ENCODE data around the gene TNNI3K. TPM values are rescaled to one million over a fixed set of nuclear protein-coding genes. Genes with fewer than 3 reads are reported as not detected.
A peak's percentile ranks its signal among the peaks of the same experiment; 100 is the strongest.

TNNI3K gene
- total RNA-seq, 6 experiments from 2014 or later: not detected

GRCh38 chr1:74504125-74504932 lies 269.1 kb downstream of the TNNI3K start:
- peak; percentile 67 for TF ChIP-seq CTCF (IDR thresholded peaks at IDR 0.05)
- Mint-ChIP-seq H3K27me3 (ENCODE audit: insufficient read depth) (no peaks in the 10 kb centered on the region), H3K9me3 (peaks cover 9% of the 10 kb centered on the region), H3K4me1 (ENCODE audit: low read depth) (no peaks in the 10 kb centered on the region), H3K36me3 (ENCODE audit: low read depth) (no peaks in the 10 kb centered on the region), H3K4me3 (no peak overlapping the region; the same call in 1 of the 2 replicates), H3K27ac (no peak overlapping the region)
- no peak for DNase-seq

- Mint-ChIP-seq H3K9me3 (peaks cover 9% of the 10 kb centered on the region), H3K36me3 (ENCODE audit: low read depth) (no peaks in the 10 kb centered on the region), H3K4me1 (ENCODE audit: low read depth) (no peaks in the 10 kb centered on the region), H3K27me3 (ENCODE audit: insufficient read depth) (no peaks in the 10 kb centered on the region), H3K27ac (no peak overlapping the region), H3K4me3 (no peak overlapping the region; the same call in 1 of the 2 replicates)
- DNase-seq: no peak
- no peak for TF ChIP-seq CTCF (IDR thresholded peaks at IDR 0.05)
Observed at GRCh38 chr1:74504933-74505512, 269.8 kb downstream of the TNNI3K start.

- H3K36me3 Mint-ChIP-seq (ENCODE audit: low read depth): no peaks in the 10 kb centered on the region
- H3K27me3 Mint-ChIP-seq (ENCODE audit: insufficient read depth): no peaks in the 10 kb centered on the region
- DNase-seq: no peak
- no peak overlapping the region for H3K4me3 Mint-ChIP-seq
- H3K9me3 Mint-ChIP-seq: peaks cover 9% of the 10 kb centered on the region
- no peaks in the 10 kb centered on the region for H3K4me1 Mint-ChIP-seq (ENCODE audit: low read depth)
- H3K27ac Mint-ChIP-seq: no peak overlapping the region
- no peak for TF ChIP-seq CTCF (IDR thresholded peaks at IDR 0.05)
Observed at GRCh38 chr1:74505928-74506710, 270.9 kb downstream of the TNNI3K start.

GRCh38 chr1:74508449-74508848 lies 273.3 kb downstream of the TNNI3K start:
- TF ChIP-seq CTCF (IDR thresholded peaks at IDR 0.05): no peak

GRCh38 chr1:74512170-74512915 lies 277.2 kb downstream of the TNNI3K start, which contains the start of gene LRRC53:
LRRC53 (minus strand) TSS chr1:74512611; CDS start chr1:74483349, 29,262 bp downstream.
- Mint-ChIP-seq H3K27ac (no peak within 1 kb of the TSS), H3K4me3 (no peak within 1 kb of the TSS), H3K9me3 (peaks cover 9% of the 10 kb centered on the region; the same call in 1 of the 2 replicates), H3K4me1 (ENCODE audit: low read depth) (no peaks in the 10 kb centered on the region), H3K36me3 (ENCODE audit: low read depth) (no peaks in the 10 kb centered on the region), H3K27me3 (ENCODE audit: insufficient read depth) (no peaks in the 10 kb centered on the region)
- DNase-seq: no peak
- TF ChIP-seq CTCF (IDR thresholded peaks at IDR 0.05): no peak

More at GRCh38 chr1:74508449-74508848, 273.3 kb downstream of the TNNI3K start:
- H3K27me3 Mint-ChIP-seq (ENCODE audit: insufficient read depth): no peaks in the 10 kb centered on the region
- no peak overlapping the region for H3K27ac Mint-ChIP-seq
- no peak overlapping the region for H3K4me3 Mint-ChIP-seq
- H3K36me3 Mint-ChIP-seq (ENCODE audit: low read depth): no peaks in the 10 kb centered on the region
- DNase-seq: no peak
- H3K4me1 Mint-ChIP-seq (ENCODE audit: low read depth): no peaks in the 10 kb centered on the region
- peaks cover 7% of the 10 kb centered on the region; the same call in 1 of the 2 replicates for H3K9me3 Mint-ChIP-seq

Data from HFFc6 (cell line).